SK-N-MC (cell line): ENCODE measurements around the gene CD34.

Experiments
- DNase-seq: peaks from one replicate; pipeline ENCODE4 v3.0.0-alpha.2; 2011; ENCODE audit warnings: low read depth, low spot score
- H3K27ac ChIP-seq: fragments of 200-600 bp; sonication (generic); 2 replicates; pipeline ENCODE4 v1.5.1; 2016; ENCODE audit warnings: mixed run types
- H3K36me3 ChIP-seq: fragments of 200-600 bp; sonication (generic); 2 replicates; pipeline ENCODE4 v1.6.1; 2017; ENCODE audit warnings: antibody characterized with exemption, low read length, mixed read lengths; ENCODE audit not compliant: insufficient read depth
- H3K4me3 ChIP-seq: fragments of 200-600 bp; sonication (generic); 2 replicates; pipeline ENCODE4 v1.5.1; 2016
- H3K9ac ChIP-seq: fragments of 200-600 bp; sonication (generic); 2 replicates; pipeline ENCODE4 v1.8.0; 2017; ENCODE audit warnings: mixed run types, mixed read lengths; ENCODE audit not compliant: insufficient read length
- H3K9me3 ChIP-seq: fragments of 200-600 bp; sonication (generic); 2 replicates; pipeline ENCODE4 v1.6.1; 2017; ENCODE audit warnings: low read depth, mild to moderate bottlenecking, antibody characterized with exemption, low read length, moderate library complexity, mixed read lengths
- EZH2 ChIP-seq: fragments of 200-600 bp; sonication (generic); IDR thresholded peaks from one replicate; pipeline ENCODE4 v1.6.1; 2017; ENCODE audit warnings: antibody characterized with exemption
- FOXP2 ChIP-seq: optimal IDR thresholded peaks from 2 replicates; pipeline ENCODE3; 2011; ENCODE audit warnings: mild to moderate bottlenecking, moderate library complexity; ENCODE audit not compliant: insufficient read depth; ENCODE audit errors: extremely low read length, control extremely low read depth
- POLR2AphosphoS5 ChIP-seq: IDR thresholded peaks from 2 replicates; pipeline ENCODE4 v1.6.1; 2012; ENCODE audit warnings: mild to moderate bottlenecking, low read depth, low read length, borderline replicate concordance

The CD34 gene, protein sequence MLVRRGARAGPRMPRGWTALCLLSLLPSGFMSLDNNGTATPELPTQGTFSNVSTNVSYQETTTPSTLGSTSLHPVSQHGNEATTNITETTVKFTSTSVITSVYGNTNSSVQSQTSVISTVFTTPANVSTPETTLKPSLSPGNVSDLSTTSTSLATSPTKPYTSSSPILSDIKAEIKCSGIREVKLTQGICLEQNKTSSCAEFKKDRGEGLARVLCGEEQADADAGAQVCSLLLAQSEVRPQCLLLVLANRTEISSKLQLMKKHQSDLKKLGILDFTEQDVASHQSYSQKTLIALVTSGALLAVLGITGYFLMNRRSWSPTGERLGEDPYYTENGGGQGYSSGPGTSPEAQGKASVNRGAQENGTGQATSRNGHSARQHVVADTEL

DNA sequence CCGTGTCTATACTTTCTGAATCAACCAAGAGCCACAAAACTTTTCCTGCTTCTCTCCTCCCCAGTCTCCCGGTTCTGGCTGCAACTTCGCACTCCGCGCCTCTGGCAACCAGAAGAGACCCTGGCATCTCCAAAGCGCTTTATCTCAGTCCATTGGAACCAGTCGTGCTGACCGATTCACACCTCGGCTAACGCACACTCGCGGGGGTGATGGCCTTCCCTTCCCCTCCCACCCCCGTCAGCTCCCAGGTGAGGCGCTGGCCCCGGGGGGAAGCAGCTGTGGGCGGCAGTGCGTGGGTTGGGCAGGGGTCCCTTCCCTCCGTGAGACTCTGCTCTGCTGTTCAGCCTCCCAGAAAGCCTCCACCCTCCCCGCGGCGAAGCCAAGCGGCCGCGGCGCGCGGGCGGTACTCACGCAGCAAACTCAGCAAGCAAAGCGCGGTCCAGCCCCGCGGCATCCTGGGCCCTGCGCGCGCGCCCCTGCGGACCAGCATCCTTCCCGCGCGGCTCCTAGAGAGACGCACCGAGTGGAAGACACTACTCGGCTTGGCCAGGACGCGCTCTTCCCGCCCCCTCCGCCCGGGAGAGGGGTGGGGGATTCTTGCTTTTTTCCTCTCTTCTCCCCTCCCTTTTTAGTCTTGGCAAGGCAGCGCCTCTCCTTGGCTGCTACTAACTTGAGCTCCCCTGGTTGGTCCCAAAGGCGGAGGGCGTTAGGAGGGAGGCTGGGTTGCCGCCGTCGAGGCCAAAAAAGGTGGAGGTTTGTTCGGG is at the start of gene CD34:
Gene CD34 (minus strand): TSS at position 535 of the 764 bp plus-strand sequence. CDS start 45 bp downstream, at position 490.
- TF ChIP-seq FOXP2 (no peak), EZH2 (peak; percentile 82)
- Histone ChIP-seq H3K27ac (no peak within 1 kb of the TSS), H3K36me3 (no peaks in the 10 kb centered on the region), H3K4me3 (no peak within 1 kb of the TSS), H3K9me3 (no peaks in the 10 kb centered on the region), H3K9ac (no peak within 1 kb of the TSS)
- DNase-seq = no peak

GRCh38 chr1:207960346-207960745 is 49.4 kb upstream of the CD34 start:
- Histone ChIP-seq H3K36me3 (no peaks in the 10 kb centered on the region), H3K4me3 (no peak overlapping the region), H3K27ac (no peak overlapping the region), H3K9me3 (no peaks in the 10 kb centered on the region), H3K9ac (no peak overlapping the region)
- no peak for DNase-seq
- no peak for TF ChIP-seq EZH2
- TF ChIP-seq FOXP2 = no peak

DNA sequence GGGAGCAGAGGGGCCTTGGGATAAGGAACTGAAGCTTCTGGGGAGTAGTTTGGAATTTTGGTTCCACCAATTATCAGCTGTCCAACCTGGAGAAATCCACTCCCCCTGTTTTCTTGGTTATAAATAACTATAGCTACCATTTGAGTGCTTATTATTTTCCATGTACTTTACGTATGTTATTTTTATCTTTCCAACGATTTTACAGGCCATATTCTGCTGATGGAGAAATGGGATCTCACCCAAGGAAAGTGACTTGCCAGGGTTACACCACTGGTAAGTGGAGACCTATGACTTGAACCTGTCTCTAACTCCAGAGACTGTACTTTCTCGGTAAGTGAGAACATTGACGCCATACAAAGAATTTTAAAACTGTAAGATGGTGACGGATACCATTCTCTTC is 49.0 kb upstream of the CD34 start:
- Histone ChIP-seq H3K36me3 (no peaks in the 10 kb centered on the region), H3K27ac (no peak overlapping the region), H3K9ac (no peak overlapping the region), H3K4me3 (no peak overlapping the region), H3K9me3 (no peaks in the 10 kb centered on the region)
- TF ChIP-seq EZH2 (no peak), POLR2AphosphoS5 (no peak), FOXP2 (no peak)
- no peak for DNase-seq

DNA sequence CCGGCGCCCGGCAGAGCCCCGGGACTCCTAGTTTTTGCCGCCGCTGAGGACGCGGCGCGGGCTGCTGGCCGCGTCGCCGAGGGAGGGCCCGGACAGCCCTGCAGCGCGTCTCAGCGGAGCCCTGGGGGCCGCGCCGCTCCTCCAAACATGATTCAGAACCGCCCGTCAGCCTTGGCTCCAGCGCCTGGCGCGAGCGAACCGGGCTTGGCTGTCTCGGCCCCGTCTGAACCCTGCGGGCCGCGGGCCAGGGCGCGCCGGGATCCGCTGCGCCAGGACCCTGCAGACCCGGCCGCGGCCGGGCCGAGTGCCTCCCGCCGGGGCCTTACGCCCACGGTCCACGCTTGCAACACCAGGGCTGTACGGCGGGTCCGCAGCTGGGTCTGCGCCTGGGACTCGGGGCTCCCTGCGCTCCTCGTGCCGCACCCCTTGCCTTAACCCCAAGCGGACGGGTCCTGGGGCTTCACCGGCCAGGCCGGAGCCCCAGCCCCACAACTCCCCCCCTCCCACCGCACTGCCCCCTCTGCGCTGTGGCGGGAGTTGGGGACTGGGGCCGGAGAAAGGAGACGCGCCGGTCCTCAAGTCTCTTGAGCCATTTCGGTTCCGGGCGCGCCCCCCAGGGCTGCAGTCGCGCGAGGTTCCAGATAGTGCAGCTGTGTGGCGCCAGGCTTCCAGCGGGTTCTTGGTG is 48.4 kb upstream of the CD34 start:
- no peak overlapping the region for H3K27ac ChIP-seq
- H3K4me3 ChIP-seq = no peak overlapping the region
- DNase-seq = no peak
- no peaks in the 10 kb centered on the region for H3K9me3 ChIP-seq
- H3K9ac ChIP-seq = no peak overlapping the region
- TF ChIP-seq FOXP2 (no peak), POLR2AphosphoS5 (no peak), EZH2 (peak; percentile 49)
- H3K36me3 ChIP-seq = no peaks in the 10 kb centered on the region

DNA sequence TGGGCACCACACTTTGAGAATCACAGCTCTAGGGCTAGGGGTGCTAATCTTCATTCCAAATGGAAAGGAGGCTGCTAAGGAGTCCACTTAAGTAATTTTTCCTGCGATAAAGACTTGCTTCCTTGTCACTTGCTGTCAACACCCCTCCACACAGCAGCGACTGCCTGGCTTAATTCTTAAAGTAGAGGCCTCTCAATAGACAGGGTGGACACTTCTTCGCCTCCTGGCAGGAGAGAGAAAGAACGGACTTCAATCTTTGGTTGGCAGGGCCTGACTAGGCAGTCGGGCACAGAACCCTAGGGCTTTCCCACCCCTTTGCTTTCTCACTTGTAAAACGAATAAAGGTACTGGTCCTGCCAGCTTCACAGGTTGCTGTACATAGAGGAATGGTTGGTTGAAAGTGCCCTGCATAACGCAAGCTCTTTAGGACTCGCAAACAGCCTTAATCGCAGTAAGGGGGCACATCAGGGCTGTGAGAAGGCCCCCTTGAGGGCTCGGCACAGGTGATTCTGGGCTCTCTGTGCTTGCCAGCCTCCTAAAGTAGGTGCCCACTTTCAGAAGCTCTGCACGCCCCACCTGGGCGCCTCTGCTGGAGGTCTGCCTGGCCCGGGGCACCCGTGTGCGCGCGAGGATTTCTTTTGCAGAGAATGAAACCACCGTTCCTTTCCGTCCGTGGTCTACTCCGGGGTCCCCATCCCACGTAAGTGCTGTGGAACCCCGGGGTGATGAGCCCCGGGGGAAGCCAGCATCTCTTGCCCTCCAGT is 47.6 kb upstream of the CD34 start:
- H3K27ac ChIP-seq = no peak overlapping the region

GRCh38 chr1:207956986-207957385 is 46.1 kb upstream of the CD34 start:
- Histone ChIP-seq H3K9ac (no peak overlapping the region), H3K9me3 (no peaks in the 10 kb centered on the region), H3K4me3 (no peak overlapping the region), H3K36me3 (no peaks in the 10 kb centered on the region), H3K27ac (no peak overlapping the region)
- no peak for TF ChIP-seq POLR2AphosphoS5
- TF ChIP-seq FOXP2 = no peak
- no peak for TF ChIP-seq EZH2
- DNase-seq = no peak

More for the DNA sequence above, 47.6 kb upstream of the CD34 start:
- Histone ChIP-seq H3K4me3 (no peak overlapping the region), H3K9ac (no peak overlapping the region), H3K9me3 (no peaks in the 10 kb centered on the region), H3K36me3 (no peaks in the 10 kb centered on the region)
- no peak for DNase-seq
- TF ChIP-seq FOXP2 (no peak), EZH2 (no peak), POLR2AphosphoS5 (no peak)

DNA sequence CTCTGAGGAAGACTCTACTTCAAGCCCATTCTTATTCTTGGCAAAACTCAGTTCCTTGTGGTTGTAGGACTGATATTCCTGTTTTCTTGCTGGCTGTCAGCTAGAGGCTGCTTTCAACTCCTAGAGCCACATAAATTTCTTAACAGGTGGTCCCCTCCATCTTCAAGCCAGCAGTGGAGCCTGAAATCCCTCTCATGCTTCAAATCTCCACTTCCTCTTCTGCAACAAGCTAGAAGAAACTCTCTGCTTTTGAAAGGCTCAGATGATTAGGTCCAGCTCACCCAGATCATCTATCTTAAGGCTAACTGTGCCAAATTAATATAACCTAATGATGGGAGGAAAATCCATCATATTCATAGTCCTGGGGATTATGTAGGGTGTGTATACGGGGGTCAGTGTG is 43.2 kb upstream of the CD34 start:
- Histone ChIP-seq H3K4me3 (no peak overlapping the region), H3K9me3 (no peaks in the 10 kb centered on the region), H3K36me3 (no peaks in the 10 kb centered on the region), H3K27ac (no peak overlapping the region), H3K9ac (no peak overlapping the region)
- no peak for TF ChIP-seq FOXP2
- no peak for TF ChIP-seq POLR2AphosphoS5
- TF ChIP-seq EZH2 = no peak
- no peak for DNase-seq

- Histone ChIP-seq H3K4me3 (no peak overlapping the region), H3K9me3 (no peaks in the 10 kb centered on the region), H3K36me3 (no peaks in the 10 kb centered on the region), H3K9ac (no peak overlapping the region), H3K27ac (no peak overlapping the region)
- TF ChIP-seq FOXP2 = no peak
- TF ChIP-seq POLR2AphosphoS5 = no peak
- DNase-seq = no peak
These were observed 42.0 kb upstream of the CD34 start for GRCh38 chr1:207952617-207953542.
